Measurements from ENCODE around the gene LRMDA. TPM values are rescaled to one million over a fixed set of nuclear protein-coding genes. Genes with fewer than 3 reads are reported as not detected.

The LRMDA gene
- total and polyA plus RNA-seq, 12 donors = 30.7 to 132 (median 78.1) TPM

- intact Hi-C loops (cut with DNase I) = no loop called here
- Histone ChIP-seq H3K36me3 (replicated peaks in 1 of 2) (no peaks in the 10 kb centered on the region), H3K27ac (no peak overlapping the region), H3K9me3 (replicated peaks in 1 of 3) (no peaks in the 10 kb centered on the region), H3K4me3 (no peak overlapping the region), H3K27me3 (no peaks in the 10 kb centered on the region), H3K4me1 (replicated peaks in 1 of 2) (no peaks in the 10 kb centered on the region)
- TF ChIP-seq POLR2A (IDR thresholded peaks at IDR 0.05) (no peak), CTCF (IDR thresholded peaks at IDR 0.05) (no peak)
- DNase-seq = no peak
- 58 to 69% (median 61%) methylated on average over 7 of the region's 7 CpGs for WGBS, 4 donors
Measured at GRCh38 chr10:75967491-75967890, 536.1 kb downstream of the LRMDA start.

GRCh38 chr10:75969031-75969430 lies 537.6 kb downstream of the LRMDA start:
- 73 to 89% (median 81%) methylated on average over 2 of the region's 2 CpGs for WGBS, 4 donors
- Histone ChIP-seq H3K27ac (no peak overlapping the region), H3K36me3 (replicated peaks in 1 of 2) (no peaks in the 10 kb centered on the region), H3K4me1 (replicated peaks in 1 of 2) (no peaks in the 10 kb centered on the region), H3K4me3 (no peak overlapping the region), H3K27me3 (no peaks in the 10 kb centered on the region), H3K9me3 (replicated peaks in 1 of 3) (no peaks in the 10 kb centered on the region)
- DNase-seq = no peak
- intact Hi-C loops (cut with DNase I) = no loop called here
- TF ChIP-seq POLR2A (IDR thresholded peaks at IDR 0.05) (no peak), CTCF (IDR thresholded peaks at IDR 0.05) (no peak)

GRCh38 chr10:75971402-75972211 lies 540.2 kb downstream of the LRMDA start:
- intact Hi-C loops (cut with DNase I) = no loop called here
- Histone ChIP-seq H3K36me3 (replicated peaks in 1 of 2) (no peaks in the 10 kb centered on the region), H3K27me3 (no peaks in the 10 kb centered on the region), H3K4me3 (no peak overlapping the region), H3K4me1 (replicated peaks in 1 of 2) (no peaks in the 10 kb centered on the region), H3K9me3 (replicated peaks in 1 of 3) (no peaks in the 10 kb centered on the region), H3K27ac (no peak overlapping the region)
- WGBS, 4 donors = 66 to 83% (median 76%) methylated on average over 4 of the region's 4 CpGs
- no peak for DNase-seq
- TF ChIP-seq POLR2A (IDR thresholded peaks at IDR 0.05) = no peak

GRCh38 chr10:75972491-75973276 lies 541.3 kb downstream of the LRMDA start:
- Histone ChIP-seq H3K27ac (peak overlapping the region in 1 of 5 donors; percentile 13), H3K36me3 (replicated peaks in 1 of 2) (no peaks in the 10 kb centered on the region), H3K9me3 (replicated peaks in 1 of 3) (no peaks in the 10 kb centered on the region), H3K4me3 (no peak overlapping the region), H3K4me1 (replicated peaks in 1 of 2) (no peaks in the 10 kb centered on the region), H3K27me3 (no peaks in the 10 kb centered on the region)
- intact Hi-C loops (cut with DNase I) = no loop called here
- TF ChIP-seq CTCF (IDR thresholded peaks at IDR 0.05) = no peak
- no peak for TF ChIP-seq POLR2A (IDR thresholded peaks at IDR 0.05)
- peak in 5 of 7 donors; percentile 27 to 51 (median 31) for DNase-seq
- 68 to 79% (median 76%) methylated on average over 5 to 6 of the region's 6 CpGs for WGBS, 4 donors

All from adrenal gland (tissue), 12 donors.